ENCODE measurements around the gene LRBA. TPM values are rescaled to one million over a fixed set of nuclear protein-coding genes. Genes with fewer than 3 reads are reported as not detected.

LRBA gene
- total RNA-seq, 3 donors from 2014 or later = 26.9 to 138 (median 93.7) TPM

DNA sequence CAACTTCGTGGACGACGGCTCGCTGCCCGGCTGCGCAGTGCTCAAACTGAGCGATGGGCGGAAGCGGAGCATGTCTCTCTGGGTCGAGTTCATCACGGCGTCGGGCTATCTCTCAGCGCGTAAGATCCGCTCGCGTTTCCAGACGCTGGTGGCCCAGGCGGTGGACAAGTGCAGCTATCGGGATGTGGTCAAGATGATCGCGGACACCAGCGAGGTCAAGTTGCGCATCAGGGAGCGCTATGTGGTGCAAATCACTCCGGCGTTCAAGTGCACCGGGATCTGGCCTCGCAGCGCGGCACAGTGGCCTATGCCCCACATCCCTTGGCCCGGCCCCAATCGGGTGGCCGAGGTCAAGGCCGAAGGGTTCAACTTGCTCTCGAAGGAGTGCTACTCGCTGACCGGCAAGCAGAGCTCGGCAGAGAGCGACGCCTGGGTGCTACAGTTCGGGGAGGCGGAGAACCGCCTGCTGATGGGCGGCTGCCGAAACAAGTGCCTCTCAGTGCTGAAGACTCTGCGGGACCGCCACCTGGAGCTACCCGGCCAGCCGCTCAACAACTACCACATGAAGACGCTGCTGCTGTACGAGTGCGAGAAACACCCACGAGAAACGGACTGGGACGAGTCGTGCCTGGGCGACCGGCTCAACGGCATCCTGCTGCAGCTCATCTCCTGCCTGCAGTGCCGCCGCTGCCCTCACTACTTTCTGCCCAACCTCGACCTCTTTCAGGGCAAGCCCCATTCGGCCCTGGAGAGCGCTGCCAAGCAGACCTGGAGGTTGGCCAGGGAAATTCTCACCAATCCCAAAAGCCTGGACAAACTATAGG is 431.6 kb downstream of the LRBA start:
- TF ChIP-seq POLR2AphosphoS5 (IDR thresholded peaks at IDR 0.05) = no peak
- TF ChIP-seq, protein P1, sequence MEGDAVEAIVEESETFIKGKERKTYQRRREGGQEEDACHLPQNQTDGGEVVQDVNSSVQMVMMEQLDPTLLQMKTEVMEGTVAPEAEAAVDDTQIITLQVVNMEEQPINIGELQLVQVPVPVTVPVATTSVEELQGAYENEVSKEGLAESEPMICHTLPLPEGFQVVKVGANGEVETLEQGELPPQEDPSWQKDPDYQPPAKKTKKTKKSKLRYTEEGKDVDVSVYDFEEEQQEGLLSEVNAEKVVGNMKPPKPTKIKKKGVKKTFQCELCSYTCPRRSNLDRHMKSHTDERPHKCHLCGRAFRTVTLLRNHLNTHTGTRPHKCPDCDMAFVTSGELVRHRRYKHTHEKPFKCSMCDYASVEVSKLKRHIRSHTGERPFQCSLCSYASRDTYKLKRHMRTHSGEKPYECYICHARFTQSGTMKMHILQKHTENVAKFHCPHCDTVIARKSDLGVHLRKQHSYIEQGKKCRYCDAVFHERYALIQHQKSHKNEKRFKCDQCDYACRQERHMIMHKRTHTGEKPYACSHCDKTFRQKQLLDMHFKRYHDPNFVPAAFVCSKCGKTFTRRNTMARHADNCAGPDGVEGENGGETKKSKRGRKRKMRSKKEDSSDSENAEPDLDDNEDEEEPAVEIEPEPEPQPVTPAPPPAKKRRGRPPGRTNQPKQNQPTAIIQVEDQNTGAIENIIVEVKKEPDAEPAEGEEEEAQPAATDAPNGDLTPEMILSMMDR (IDR thresholded peaks at IDR 0.05) = no peak
- TF ChIP-seq POLR2A (IDR thresholded peaks at IDR 0.05) = no peak
- no peak for DNase-seq (ENCODE audit: low spot score in 2 of 2)
- Histone ChIP-seq H3K27me3 (no peaks in the 10 kb centered on the region), H3K36me3 (no peaks in the 10 kb centered on the region), H3K27ac (no peak overlapping the region), H3K4me1 (no peaks in the 10 kb centered on the region), H3K9me3 (peaks cover 0 to 8% of the 10 kb centered on the region in 2 donors), H3K4me3 (peak overlapping the region; percentile 21 to 50 (median 34))
- intact Hi-C loops (cut with DNase I; ENCODE audit: low total_unique reads) = no loop called here

DNA sequence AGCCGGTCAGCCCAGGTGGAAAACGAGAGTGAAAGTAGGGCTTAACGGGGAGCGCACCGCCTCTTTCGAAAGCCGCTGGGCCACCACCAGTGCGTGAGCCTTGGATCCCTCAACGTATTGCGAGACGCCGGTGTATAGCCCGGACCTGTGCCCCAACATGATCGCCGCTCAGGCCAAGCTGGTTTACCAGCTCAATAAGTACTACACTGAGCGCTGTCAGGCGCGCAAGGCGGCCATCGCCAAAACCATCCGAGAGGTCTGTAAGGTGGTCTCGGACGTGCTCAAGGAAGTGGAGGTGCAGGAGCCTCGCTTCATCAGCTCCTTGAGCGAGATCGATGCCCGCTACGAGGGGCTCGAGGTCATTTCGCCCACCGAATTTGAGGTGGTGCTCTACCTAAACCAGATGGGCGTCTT is 432.2 kb downstream of the LRBA start:
- Histone ChIP-seq H3K27ac (no peak overlapping the region), H3K36me3 (no peaks in the 10 kb centered on the region)

DNA sequence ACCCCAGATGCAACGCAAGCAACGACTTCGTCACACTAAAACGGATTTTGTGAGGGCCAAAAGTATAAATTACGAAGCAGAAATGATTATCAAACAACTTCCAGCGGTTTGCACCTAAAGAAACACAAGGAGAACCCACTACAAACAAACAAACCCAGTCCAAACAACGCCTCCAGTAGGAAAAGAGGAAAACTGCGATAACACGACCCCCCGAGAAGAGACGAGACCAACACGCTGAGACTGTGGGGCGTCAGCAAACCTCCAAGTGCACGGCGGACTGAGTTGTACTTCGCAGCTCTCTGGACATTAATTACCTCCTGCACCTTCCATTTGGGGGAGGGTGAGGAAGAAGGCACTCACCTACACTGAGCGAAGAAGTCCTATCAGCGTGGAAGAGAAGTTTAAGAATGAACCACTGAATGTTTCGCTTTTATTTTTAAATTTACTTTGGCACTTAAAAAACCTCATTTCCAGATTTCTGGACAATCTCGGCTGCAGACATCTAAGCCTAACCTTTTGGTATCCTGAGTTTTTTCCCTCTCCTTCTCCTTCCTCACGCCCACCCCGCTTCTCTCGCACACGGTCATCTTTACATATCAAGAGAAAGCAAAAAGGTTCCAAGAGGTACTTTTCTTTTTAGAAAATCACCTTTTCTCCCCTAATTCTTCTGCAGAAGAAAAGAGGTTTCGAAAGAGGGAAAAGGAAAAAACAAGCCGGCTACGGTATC is 432.8 kb downstream of the LRBA start, which contains the start of gene MAB21L2:
Gene MAB21L2 (plus strand): TSS at position 6 of the 727 bp plus-strand sequence. CDS start 879 bp downstream, outside the sequence.
- H3K4me3 ChIP-seq = peak within 1 kb of the TSS; percentile 21 to 50 (median 34)
- H3K4me1 ChIP-seq = no peaks in the 10 kb centered on the region
- H3K36me3 ChIP-seq = no peaks in the 10 kb centered on the region
- intact Hi-C loops (cut with DNase I; ENCODE audit: low total_unique reads) = no loop called here
- no peak within 1 kb of the TSS for H3K27ac ChIP-seq
- TF ChIP-seq, protein P1 (IDR thresholded peaks at IDR 0.05) = no peak
- no peak for TF ChIP-seq POLR2AphosphoS5 (IDR thresholded peaks at IDR 0.05)
- TF ChIP-seq POLR2A (IDR thresholded peaks at IDR 0.05) = no peak
- DNase-seq (ENCODE audit: low spot score in 2 of 2) = no peak
- H3K9me3 ChIP-seq = peaks cover 0 to 8% of the 10 kb centered on the region in 2 donors
- H3K27me3 ChIP-seq = no peaks in the 10 kb centered on the region

More for the DNA sequence above, 432.2 kb downstream of the LRBA start:
- no peak for TF ChIP-seq POLR2AphosphoS5 (IDR thresholded peaks at IDR 0.05)
- TF ChIP-seq, protein P1 (IDR thresholded peaks at IDR 0.05) = no peak
- no peak for TF ChIP-seq POLR2A (IDR thresholded peaks at IDR 0.05)
- DNase-seq (ENCODE audit: low spot score in 2 of 2) = no peak
- intact Hi-C loops (cut with DNase I; ENCODE audit: low total_unique reads) = no loop called here
- H3K4me3 ChIP-seq = peak overlapping the region; percentile 21 to 50 (median 34)
- no peaks in the 10 kb centered on the region for H3K4me1 ChIP-seq
- H3K9me3 ChIP-seq = peaks cover 0 to 8% of the 10 kb centered on the region in 2 donors
- no peaks in the 10 kb centered on the region for H3K27me3 ChIP-seq

DNA sequence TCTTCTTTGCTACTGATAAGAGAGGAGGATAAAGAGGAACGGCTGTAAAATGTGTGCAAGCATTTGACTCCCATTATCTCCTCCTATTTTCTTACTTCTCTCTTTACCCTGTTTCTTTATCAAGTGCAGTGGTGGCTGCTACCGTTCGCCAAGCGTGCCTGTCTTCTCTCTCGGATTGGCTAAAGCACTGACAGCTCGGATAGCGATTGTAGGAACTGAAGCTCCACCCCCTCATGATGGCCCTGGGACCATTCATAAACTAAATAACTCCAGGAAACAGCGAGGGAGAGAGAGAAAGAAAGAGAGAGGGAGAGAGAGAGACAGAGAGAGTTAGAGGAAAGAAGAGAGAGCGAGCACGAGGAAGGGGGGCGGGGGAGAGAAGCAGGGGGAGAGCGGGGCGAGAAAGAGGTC is 433.4 kb downstream of the LRBA start:
- H3K4me3 ChIP-seq = no peak overlapping the region
- TF ChIP-seq, protein P1 (IDR thresholded peaks at IDR 0.05) = no peak
- TF ChIP-seq POLR2AphosphoS5 (IDR thresholded peaks at IDR 0.05) (no peak), POLR2A (IDR thresholded peaks at IDR 0.05) (no peak)
- no peak for DNase-seq (ENCODE audit: low spot score in 2 of 2)

More for the DNA sequence above, 433.4 kb downstream of the LRBA start:
- H3K27me3 ChIP-seq = no peaks in the 10 kb centered on the region
- intact Hi-C loops (cut with DNase I; ENCODE audit: low total_unique reads) = no loop called here
- no peak overlapping the region for H3K27ac ChIP-seq
- H3K9me3 ChIP-seq = peaks cover 0 to 8% of the 10 kb centered on the region in 2 donors
- no peaks in the 10 kb centered on the region for H3K4me1 ChIP-seq
- no peaks in the 10 kb centered on the region for H3K36me3 ChIP-seq

Measured in breast epithelium (tissue), 4 donors.